ENCODE measurements around the gene FAM222A. TPM values are rescaled to one million over a fixed set of nuclear protein-coding genes. Genes with fewer than 3 reads are reported as not detected.

The FAM222A gene
- polyA plus RNA-seq, 12 donors = 3.3 to 12.5 (median 6.5) TPM; not detected in 1

DNA sequence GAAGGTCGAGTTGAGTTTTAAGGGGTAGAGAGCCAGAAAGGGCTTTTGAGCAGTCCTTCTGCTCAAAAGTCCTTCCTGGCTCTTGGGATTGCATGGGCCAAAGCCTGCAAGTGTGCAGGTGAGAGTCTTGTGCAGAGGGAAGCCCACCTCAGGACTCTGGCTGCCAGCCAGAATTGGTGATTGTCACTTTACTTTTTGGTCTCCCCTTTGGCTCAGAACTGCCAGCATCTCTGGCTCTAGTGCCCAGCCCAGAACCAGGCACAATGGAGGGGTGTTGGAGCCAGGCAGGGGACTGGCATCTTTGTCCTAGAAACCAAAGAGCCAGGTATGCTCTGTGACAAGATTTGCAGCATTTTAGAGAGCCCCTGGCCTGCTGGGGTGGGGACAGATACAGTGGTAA is 23.5 kb downstream of the FAM222A start:
- DNase-seq = no peak

DNA sequence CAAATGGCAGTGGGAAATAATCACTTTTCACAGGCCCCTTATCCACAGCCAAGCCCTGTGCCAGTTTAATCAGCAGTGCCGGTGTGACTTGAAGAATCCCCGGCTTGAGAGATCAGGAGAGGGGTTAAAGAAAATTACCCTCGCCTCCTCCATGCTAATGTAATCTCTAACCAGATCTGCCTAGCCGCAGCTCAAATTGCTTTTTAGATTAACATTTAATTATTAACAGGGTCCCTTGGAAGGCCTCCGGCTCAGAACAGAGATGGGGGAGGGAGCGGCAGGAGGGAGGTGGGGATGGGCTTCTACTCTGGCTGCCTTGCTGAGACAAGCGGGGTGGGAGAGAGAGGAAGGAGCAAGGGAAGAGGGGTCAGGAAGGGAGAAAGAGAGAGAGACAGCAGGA is 24.0 kb downstream of the FAM222A start:
- DNase-seq = no peak

DNA sequence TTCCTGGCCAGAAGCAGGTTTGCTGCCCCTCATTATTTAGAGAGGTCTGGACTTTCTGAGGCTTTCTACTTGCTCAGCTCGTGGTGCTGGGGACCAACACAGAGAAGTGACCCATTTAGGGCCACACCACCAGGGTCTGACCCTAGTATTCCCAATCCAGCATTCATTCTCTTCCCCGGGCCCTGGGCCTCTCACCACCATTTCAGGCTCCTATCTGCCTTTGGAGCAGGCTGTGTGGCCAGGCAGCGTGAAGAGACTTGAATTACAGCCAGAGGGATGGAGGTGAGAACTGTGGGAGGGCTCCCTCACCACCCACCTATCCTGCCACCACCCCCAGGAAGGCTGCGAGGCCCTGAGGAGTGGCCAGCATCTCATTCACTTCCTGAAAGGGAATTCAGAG is 24.6 kb downstream of the FAM222A start:
- DNase-seq = no peak

DNA sequence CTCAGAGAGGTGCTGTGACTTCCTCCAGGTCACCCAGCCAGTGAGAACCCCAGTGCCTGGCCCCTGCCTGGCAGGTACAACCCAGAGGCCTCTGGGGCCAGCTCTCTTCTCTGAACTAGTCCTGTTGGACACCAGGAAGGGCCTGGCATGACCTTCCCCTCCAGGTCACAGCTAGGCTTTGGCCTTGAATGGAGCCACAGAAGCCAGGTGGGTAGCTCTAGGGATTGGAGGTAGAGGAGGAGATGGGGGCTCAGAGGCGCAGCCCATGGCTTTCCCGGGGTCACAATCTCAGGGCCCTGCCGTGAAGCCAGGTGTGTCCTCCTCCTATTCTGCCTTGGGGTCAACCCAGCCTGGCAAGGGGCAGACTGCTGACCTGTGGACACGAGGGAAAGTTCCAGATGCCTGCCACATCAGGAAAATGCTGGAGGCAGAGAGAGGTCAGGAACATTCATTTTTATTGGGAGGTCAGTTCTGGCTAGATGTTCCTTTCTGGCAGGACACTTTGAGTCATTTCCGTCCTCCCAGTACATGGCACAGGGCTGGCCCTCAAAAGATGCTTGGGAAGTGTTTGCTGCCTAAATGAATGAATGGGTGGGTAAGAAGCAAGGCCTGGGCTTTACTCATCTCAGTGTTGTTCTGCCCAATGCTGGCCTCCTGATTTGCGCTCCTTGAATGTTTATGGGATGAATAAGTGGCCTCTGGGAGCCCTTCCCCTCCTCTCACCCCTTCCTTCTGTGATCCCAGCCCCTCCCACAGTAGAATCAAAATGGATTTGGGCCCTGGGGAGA is 25.4 kb downstream of the FAM222A start:
- no peak for DNase-seq

DNA sequence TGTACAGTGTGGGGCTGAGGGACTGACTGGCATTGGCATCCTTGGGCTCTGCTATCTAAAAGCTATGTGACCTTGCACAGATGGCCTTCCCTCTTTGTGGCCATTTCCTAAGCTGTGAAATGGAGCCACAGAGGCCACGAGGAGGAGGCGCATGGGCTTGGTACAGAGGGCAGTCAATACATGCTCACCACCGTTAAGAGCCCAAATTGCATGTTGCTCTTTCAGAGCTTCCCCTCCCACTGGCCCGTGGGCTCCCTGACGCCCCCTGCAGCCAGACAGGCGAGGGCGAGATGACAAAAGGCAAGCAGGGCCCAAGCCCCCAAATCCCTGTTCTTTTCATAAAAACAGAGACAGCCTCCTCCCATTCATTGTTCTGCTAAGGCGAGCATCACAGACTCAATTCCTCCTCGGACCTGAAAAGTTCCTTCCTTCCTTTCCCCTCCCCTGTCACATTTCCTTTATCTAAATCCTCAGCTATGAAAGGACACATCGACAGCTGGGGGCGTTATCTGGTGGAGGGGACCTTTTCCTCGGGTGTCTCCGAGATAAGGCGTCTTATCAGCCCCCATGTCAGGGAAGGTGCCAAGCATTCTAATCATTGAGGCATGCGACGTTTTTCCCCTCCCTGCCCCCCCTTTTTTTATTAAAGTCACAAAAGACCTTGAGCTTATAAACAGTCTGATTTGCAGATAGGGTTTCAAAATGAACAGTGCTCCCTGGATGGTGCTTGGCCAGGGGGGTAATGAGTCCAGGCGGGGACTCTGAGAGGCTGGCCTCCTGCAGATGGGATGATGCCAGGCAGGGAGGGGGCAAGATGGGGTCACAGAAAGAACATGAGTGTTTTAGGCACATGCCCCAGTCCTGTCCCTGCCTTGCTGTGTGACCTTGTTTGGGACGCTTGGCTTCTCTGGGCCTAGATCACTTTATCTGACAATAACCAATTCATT is 26.4 kb downstream of the FAM222A start:
- no peak for DNase-seq

DNA sequence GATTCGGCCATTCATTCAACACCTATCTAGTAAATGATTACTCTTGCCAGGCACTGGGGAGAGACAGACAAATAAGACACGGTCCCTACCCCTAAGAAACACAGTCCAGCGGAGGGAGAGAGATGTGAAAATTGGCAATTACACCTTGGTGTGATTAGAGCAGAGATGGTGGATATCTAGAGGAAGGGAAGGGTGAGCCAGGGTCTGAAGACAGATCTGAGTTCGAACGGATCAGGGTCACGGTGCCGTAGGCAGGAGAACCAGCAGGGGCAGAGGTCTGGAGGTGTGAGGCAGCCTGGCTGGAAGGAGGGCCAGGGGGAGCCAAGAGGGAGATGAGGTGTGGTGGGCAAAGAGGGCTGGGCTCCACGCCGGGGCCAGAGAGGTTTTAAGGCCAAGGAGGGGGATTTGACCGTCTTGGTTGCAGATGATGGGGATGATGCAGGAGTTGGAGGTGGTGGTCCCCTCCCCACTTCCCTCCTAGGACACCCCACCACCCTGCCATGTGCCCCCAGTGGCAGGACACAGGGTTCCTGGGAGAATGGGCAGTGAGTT is 27.1 kb downstream of the FAM222A start:
- DNase-seq = no peak

DNA sequence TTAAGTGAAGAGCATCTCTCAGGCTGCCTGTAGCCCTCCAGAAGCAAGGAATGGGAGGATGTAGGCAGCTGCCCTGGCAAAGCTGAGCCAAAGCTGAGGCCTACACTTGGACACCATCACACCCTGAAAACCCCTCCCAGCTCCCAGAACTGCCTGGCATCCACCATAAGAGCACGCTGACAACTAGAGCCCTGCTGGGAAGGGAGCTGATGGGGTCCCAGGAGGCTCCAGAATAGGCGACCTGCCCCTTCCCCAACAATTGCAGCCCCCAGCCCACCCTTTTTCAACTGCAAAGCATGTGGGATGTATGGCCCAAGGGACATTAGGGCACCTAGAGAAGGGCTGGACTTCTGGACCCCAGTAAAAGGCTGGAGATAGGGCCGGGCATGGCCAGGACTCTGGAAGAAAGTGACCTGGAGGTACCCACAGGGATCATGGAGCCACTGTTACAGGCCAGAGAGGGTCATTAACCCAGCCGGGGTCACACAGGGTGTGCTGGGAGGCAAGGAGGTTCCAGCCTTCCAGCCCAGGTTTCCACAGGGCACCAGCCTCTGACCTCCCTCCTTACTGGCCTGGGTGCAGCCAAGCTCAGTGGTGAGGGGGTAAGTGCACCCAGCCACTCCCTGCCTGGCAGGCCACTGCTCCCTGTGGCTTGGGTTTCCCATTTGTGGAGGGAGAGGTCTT is 27.8 kb downstream of the FAM222A start:
- no peak for DNase-seq

DNA sequence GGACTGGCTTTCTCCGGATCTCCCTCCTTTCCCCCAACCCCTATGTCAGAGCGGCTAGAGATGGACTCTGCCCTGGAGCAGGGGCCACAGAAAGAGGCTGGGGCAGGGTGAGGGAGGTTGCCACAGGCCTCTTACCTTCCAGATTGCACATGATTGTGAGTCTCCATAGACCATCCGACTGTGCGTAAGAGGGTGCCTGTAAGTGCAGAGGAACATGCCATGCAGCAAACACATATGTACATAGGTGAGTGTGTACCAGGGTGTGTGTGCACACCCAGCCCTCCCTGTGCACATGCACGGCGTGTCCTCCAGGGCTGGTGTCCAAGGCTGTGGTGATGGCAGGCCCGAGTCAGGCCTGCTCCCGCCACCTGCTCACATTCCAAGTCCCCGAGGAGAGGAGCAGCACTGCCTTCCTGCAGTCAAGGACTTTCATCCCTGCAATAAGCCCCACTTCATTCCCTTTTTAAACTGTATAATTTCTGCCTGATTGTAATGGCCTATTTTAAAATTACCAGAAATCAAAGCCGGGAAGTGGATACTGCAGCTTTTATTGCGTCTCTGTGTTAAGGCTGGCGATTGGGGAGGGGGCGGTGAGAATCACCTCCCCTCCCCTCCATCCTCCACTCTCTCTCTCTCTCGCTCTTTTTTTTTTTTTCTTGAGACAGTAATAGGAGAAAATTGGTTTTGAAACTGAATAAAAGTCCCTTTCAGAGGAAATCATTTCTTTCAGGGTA is 28.5 kb downstream of the FAM222A start:
- no peak for DNase-seq

DNA sequence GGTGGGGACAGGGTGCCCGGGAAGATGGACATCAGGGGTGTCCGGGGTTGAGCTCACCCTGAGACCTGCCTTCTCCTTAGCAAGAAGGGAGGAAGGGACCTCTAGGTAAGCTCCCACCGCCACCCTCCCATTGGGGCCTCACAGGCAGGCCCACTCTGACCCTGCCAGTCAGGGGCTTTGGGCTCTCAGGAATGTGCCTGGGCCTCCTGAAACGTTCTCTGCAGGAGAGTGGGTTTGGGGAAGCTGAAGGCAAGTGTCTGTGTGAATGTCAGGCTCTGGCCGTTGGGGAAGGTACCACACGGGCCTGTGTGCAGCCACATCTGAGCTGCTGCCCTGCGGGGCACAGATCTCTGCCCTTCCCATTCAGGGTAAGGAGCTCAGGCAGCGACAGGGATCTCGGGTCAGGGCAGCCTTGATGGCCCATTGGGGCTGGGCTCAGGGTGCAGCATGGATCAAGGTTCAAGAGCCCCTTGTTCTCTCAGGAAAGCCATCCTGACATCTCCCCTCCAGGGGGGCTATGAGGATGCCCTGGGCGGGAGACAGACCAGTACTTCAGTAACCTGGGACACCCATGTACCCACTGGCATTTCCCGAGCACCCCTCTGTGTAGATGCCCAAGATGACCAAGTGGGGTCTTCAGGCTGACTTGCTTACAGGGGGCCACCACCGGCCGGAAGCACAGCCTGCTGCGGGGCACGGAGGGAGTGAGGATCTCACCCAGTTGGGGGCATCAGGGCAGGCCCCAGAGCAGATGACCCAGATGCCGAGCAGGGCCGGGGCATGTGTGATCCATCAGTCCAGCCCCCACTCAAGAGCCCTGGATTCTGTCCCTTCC is 29.7 kb downstream of the FAM222A start:
- DNase-seq = no peak

DNA sequence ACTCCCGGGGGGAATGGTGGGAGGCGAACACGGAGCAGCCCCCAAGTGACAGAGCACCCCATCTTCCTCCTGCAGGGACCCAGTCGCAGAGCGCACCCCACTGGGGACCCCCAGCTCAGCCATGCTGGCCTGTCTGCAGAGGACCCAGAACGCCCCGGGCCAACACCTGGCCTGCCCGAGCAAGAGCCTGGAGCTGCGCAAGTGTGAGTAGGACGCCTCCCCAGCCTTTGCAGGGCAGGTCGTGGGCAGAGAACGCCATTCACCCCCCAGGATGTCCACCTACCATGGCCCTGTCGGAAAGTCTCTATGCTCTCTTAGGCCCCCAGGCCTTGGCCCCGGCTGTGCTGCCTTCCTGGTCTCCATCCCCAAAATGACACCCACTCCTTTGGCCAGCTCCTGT is 30.4 kb downstream of the FAM222A start:
- no peak for DNase-seq

DNA sequence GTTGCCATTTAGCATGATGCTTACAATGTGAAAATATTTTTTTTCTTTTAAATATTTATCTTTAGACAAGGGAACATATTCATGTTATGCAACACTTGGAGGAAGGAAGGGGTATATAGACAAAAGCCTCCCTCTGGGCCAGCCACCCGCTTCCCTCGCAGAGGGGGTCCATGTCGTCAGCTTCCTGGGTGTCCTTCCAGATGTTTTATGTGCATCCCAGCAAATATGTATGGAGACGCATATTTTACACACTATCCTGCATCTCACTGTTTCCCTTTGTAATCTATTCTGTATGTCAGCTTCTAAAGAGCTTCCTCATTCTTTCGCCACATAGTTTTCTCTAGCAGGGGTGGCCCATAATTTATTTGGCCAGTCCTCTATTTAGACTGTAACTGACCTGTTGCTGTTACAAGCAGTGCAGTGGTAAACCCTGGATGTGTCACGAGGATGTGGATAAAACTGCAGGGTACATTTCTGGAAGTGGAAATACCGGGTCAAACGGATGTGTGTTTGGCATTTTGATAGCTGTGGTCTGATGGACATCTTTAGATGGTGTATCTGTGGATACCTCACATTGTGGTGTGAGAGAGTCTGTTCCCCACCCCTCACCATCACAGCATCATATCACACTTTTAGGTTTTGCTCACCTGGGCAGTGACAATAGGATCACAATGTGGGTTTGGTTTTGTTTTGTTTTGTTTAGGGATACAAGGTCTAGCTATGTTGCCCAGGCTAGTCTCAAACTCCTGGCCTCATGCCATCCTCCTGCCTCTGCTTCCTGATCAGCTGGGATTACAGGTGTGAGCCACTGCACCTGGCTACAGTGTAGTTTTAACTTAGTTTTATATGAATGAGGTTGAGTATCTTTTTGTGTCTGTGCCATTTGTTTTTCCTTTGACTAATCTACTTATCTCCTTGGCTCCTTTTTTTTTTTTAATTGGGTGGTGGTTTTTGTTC is 31.6 kb downstream of the FAM222A start:
- no peak for DNase-seq

DNA sequence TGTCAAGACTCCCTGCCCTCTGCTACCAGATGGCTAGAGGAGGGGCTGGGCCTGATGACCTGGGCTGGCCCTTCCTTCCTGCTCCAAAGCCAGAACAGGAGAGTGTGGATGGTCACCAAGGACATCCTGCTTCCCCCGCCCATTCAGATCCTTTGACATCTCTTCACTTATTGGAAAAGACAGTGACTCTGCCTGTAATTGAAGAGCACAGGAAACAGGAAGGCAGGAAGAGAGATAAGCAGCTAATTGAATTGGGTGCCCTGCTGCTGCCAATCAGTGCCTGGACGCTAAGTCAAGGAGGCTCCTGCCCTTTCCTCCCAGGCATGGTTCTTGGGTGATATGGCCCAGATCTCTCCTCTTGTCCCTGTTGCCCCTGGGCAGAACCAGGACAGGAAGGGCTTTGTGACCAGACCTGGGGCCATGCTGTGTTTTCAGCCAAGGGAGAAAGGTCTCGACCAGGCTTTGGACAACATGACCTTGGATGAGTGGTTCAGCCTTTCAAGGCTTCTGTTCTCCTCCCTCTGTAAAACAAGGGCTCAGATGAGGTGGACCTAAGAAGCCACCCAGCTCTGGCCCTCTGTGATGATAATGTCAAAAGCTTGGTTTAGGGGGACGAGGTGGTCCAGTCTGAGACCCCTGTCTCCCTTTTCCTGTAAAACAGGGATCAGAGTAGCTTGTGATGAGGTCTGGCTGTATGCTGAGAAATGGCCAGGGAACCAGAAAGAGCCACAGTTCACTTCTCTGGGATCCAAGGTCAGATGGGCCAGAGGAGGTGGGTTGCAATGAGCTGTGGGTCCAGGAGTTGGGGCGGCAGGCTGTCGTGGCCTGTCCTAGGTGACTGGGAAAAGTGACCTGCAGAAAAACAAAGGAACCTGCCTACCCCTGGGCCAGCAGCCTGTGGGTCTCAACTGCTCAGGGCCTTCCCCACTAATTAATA is 38.8 kb downstream of the FAM222A start:
- no peak for DNase-seq

DNA sequence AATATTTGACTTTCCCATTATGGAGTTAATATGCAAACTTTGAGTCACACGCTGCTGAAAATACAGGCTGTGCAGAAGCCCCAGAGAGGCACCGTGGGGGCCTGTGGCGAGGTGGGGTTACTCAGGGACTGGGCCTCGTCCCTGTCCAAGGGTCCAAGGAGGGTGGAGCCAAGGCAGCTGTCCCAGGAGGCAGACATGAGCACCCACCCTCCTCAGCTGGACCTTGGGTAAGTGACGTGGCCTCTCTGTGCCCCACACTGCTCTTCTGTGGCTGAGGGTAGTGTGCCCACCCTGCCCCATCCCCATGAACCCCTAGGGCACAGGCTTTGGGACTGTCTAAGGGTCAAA is 39.4 kb downstream of the FAM222A start:
- DNase-seq = no peak

DNA sequence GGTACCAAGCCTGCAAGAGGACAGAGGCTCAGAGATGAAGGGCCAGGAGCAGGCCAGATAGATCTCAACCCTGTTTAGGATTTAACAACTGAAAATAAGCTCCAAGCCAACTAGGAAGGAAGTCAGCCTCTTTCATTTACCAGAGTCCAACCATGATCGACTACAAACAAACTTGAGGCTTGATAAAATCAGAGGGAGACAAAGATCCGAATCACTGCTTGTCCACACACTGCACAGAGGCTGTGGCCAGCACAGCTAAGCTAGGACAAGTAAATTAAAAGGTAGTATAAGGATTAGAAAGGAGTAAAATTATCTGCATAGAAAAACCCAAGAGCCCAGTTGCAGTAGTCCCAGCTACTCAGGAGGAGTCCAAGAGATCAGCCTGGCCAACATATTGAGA is 40.3 kb downstream of the FAM222A start:
- no peak for DNase-seq

DNA sequence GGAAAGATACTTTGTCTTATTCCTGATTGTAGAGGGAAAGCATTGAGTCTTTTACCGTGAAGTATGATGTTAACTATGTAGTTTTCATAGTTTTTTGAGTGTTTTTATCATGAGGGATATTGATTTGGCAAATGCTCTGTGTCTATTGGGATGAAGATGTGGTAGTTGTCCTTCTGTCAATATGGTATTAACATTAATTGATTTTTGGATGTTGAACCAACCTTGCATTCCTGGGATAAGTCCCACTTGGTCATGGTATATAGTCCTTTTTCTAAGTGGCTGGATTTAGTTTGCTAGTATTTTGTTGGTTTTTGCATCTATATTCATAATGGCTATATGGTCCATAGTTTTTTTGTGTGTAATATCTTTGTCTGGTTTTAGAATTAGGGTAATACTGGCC is 42.8 kb downstream of the FAM222A start:
- no peak for DNase-seq

DNA sequence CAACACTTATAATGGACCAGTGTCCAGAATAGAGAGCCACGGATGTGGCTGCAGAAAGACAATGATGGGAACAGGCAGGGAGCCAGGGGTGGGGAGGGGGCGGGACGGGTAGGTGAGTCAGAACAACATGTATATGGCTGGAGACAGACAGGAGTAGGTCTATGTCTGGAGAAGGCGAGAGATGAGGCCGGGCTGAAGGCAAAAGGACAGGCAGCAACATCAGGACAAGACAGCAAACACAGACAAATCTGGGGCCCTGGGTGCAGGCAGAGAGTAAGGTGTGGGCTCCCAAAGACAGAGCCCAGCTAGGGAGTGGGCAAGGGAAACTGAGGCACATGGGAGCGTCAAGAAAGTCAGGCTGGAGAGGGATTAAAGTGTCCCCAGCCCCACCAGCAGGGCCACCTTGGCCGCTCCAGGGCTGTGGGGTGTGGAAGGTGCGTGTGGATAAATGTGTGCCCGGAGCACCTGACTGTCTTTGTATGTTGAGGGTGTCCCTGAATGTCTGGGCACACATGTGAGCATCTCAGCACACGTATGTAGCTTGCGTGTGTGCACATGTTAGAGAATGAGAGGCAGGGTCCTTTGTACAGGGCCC is 44.1 kb downstream of the FAM222A start:
- DNase-seq = no peak

All from muscle of arm (tissue), 12 donors.